HEK293 (cell line): Measurements from ENCODE around the gene HAT1.

Source experiments
- CTCF ChIA-PET: fragments of 350-600 bp; formaldehyde crosslinking; extraction: SDS; loops from one replicate; lab custom pipeline; 2021; ENCODE audit warnings: antibody characterized with exemption; lab: Yijun Ruan, JAX
- POLR2A ChIA-PET: fragments of 300-600 bp; formaldehyde crosslinking; extraction: SDS; loops from one replicate; lab custom pipeline; 2020; ENCODE audit warnings: antibody characterized with exemption, inconsistent platforms; lab: Yijun Ruan, JAX
- H3K27ac ChIP-seq: fragments of 200-500 bp; sonication (Bioruptor generic); 2 replicates; pipeline ENCODE4 v1.5.1; 2014; ENCODE audit warnings: low read depth, low read length, control low read depth, inconsistent platforms; ENCODE audit errors: extremely low read depth
- H3K36me3 ChIP-seq, 2 experiments: fragments of 200-500 bp in 1 of 2; sonication (Bioruptor generic) in 1 of 2; 1 replicate in 1 of 2; 2 replicates in 1 of 2; pipeline ENCODE4 v1.5.1; 2014 to 2017; ENCODE audit warnings: inconsistent platforms in 2 of 2, low read length in 2 of 2; ENCODE audit not compliant: control insufficient read depth in 2 of 2, insufficient read depth in 1 of 2
- H3K4me1 ChIP-seq: fragments of 200-500 bp; sonication (Bioruptor generic); 2 replicates; pipeline ENCODE4 v1.5.1; 2014; ENCODE audit warnings: mild to moderate bottlenecking, low read length, inconsistent platforms; ENCODE audit not compliant: control insufficient read depth, insufficient read depth
- H3K4me3 ChIP-seq: 2 replicates; pipeline ENCODE4 v1.5.1; 2011; ENCODE audit warnings: low read depth, mild to moderate bottlenecking, control low read depth, low read length, moderate library complexity
- H3K9me3 ChIP-seq: fragments of 200-500 bp; sonication (Bioruptor generic); 2 replicates; pipeline ENCODE4 v1.5.1; 2014; ENCODE audit warnings: low read depth, low read length, inconsistent platforms; ENCODE audit not compliant: control insufficient read depth, insufficient read depth
- FEZF1 ChIP-seq: fragments of 450-650 bp; formaldehyde crosslinking; IDR thresholded peaks from 2 replicates; pipeline ENCODE4 v1.5.1; 2016; ENCODE audit warnings: missing biosample characterization, missing genetic modification characterization
- MZF1 ChIP-seq: fragments of 450-650 bp; formaldehyde crosslinking; IDR thresholded peaks from 2 replicates; pipeline ENCODE4 v1.5.1; 2017; ENCODE audit warnings: missing biosample characterization, missing genetic modification characterization, borderline replicate concordance
- PRDM10 ChIP-seq: fragments of 450-650 bp; formaldehyde crosslinking; IDR thresholded peaks from 2 replicates; pipeline ENCODE4 v1.5.1; 2016; ENCODE audit warnings: missing biosample characterization, missing genetic modification characterization
- PRDM2 ChIP-seq: fragments of 450-650 bp; formaldehyde crosslinking; IDR thresholded peaks from 2 replicates; pipeline ENCODE4 v1.5.1; 2016; ENCODE audit warnings: missing biosample characterization, missing genetic modification characterization, borderline replicate concordance
- ZBTB7A ChIP-seq: fragments of 450-650 bp; formaldehyde crosslinking; IDR thresholded peaks from 2 replicates; pipeline ENCODE4 v1.5.1; 2016; ENCODE audit warnings: low read depth, missing biosample characterization, missing genetic modification characterization
- ZEB2 ChIP-seq: fragments of 450-650 bp; formaldehyde crosslinking; IDR thresholded peaks from 2 replicates; pipeline ENCODE4 v1.5.1; 2016; ENCODE audit warnings: missing biosample characterization, missing genetic modification characterization
- ZNF202 ChIP-seq: fragments of 450-650 bp; formaldehyde crosslinking; IDR thresholded peaks from 2 replicates; pipeline ENCODE4 v1.5.1; 2016; ENCODE audit warnings: missing biosample characterization, missing genetic modification characterization, borderline replicate concordance
- ZNF23 ChIP-seq: fragments of 450-650 bp; formaldehyde crosslinking; IDR thresholded peaks from 2 replicates; pipeline ENCODE4 v1.5.1; 2016; ENCODE audit warnings: missing biosample characterization, missing genetic modification characterization, borderline replicate concordance
- ZNF274 ChIP-seq, 2 experiments: fragments of 200-500 bp in 1 of 2; fragments of 450-650 bp in 1 of 2; sonication (Bioruptor generic) in 1 of 2; formaldehyde crosslinking in 1 of 2; IDR thresholded peaks; 2 replicates each; pipeline versions ENCODE4 v1.5.1 to v1.6.1; 2014 to 2016; ENCODE audit warnings: borderline replicate concordance in 1 of 2, inconsistent platforms in 1 of 2, low read length in 1 of 2, missing biosample characterization in 1 of 2, missing genetic modification characterization in 1 of 2
- ZNF324 ChIP-seq: fragments of 450-650 bp; formaldehyde crosslinking; IDR thresholded peaks from 2 replicates; pipeline ENCODE4 v1.5.1; 2016; ENCODE audit warnings: missing biosample characterization, missing genetic modification characterization
- ZNF518A ChIP-seq: fragments of 450-650 bp; formaldehyde crosslinking; conservative IDR thresholded peaks from 2 replicates; pipeline ENCODE4 v1.5.1; 2016; ENCODE audit warnings: low read depth, missing biosample characterization, missing genetic modification characterization
- ZNF571 ChIP-seq: fragments of 450-650 bp; formaldehyde crosslinking; IDR thresholded peaks from 2 replicates; pipeline ENCODE4 v1.5.0; 2017; ENCODE audit warnings: missing biosample characterization, missing genetic modification characterization
- ZNF654 ChIP-seq: fragments of 450-650 bp; formaldehyde crosslinking; IDR thresholded peaks from 2 replicates; pipeline ENCODE4 v1.5.1; 2016; ENCODE audit warnings: low read depth, missing biosample characterization, missing genetic modification characterization
- ZNF792 ChIP-seq: fragments of 450-650 bp; formaldehyde crosslinking; IDR thresholded peaks from 2 replicates; pipeline ENCODE4 v1.5.1; 2016; ENCODE audit warnings: missing biosample characterization, missing genetic modification characterization
- ZSCAN16 ChIP-seq: fragments of 450-650 bp; formaldehyde crosslinking; IDR thresholded peaks from 2 replicates; pipeline ENCODE4 v1.5.1; 2016; ENCODE audit warnings: missing biosample characterization, missing genetic modification characterization

Gene HAT1

GRCh38 chr2:171922230-171923022 lies at the start of gene HAT1 (continued):
- TF ChIP-seq PRDM10 (tag by site-specific recombination) (peak; percentile 39), ZNF654 (tag by site-specific recombination) (no peak), ZNF23 (tag by site-specific recombination) (no peak), ZNF571 (tag by site-specific recombination) (no peak), FEZF1 (tag by site-specific recombination) (peak; percentile 12; the same call in 1 of the 2 replicates)

- Histone ChIP-seq H3K27ac (no peak overlapping the region), H3K4me1 (peaks cover 3% of the 10 kb centered on the region; the same call in 1 of the 2 replicates), H3K4me3 (no peak overlapping the region), H3K9me3 (no peaks in the 10 kb centered on the region), H3K36me3 (peaks cover 0 to 20% of the 10 kb centered on the region in 2 experiments; a peak in 2 of 3 replicates)
- TF ChIP-seq ZBTB7A (tag by site-specific recombination) = no peak
- no peak for TF ChIP-seq ZNF324 (tag by site-specific recombination)
- no peak for TF ChIP-seq ZNF202 (tag by site-specific recombination)
- CTCF ChIA-PET = no interaction called here
- POLR2A ChIA-PET = no interaction called here
Observed at GRCh38 chr2:171874517-171874916, 47.7 kb upstream of the HAT1 start.

- Histone ChIP-seq H3K4me3 (no peak overlapping the region), H3K9me3 (no peaks in the 10 kb centered on the region), H3K4me1 (peaks cover 3% of the 10 kb centered on the region; the same call in 1 of the 2 replicates), H3K36me3 (peaks cover 0 to 20% of the 10 kb centered on the region in 2 experiments; a peak in 2 of 3 replicates), H3K27ac (no peak overlapping the region)
- CTCF ChIA-PET = no interaction called here
- POLR2A ChIA-PET = no interaction called here
- TF ChIP-seq ZSCAN16 (tag by site-specific recombination) = no peak
- TF ChIP-seq MZF1 (tag by site-specific recombination) = no peak
- no peak for TF ChIP-seq PRDM2 (tag by site-specific recombination)
- no peak for TF ChIP-seq ZNF792 (tag by site-specific recombination)
- TF ChIP-seq ZEB2 (tag by site-specific recombination) = no peak
- no peak for TF ChIP-seq ZNF274 (IDR thresholded peaks at IDR 0.05; ENCODE audit: low read length)
- no peak for TF ChIP-seq ZNF274 (tag by site-specific recombination; IDR thresholded peaks at IDR 0.05; ENCODE audit: borderline replicate concordance)
- TF ChIP-seq ZNF518A (tag by site-specific recombination) = no peak
Observed at GRCh38 chr2:171874963-171875362, 47.3 kb upstream of the HAT1 start.
